ENCODE measurements around the gene HNRNPM.
A peak's percentile ranks its signal among the peaks of the same experiment; 100 is the strongest.

The HNRNPM gene

DNA sequence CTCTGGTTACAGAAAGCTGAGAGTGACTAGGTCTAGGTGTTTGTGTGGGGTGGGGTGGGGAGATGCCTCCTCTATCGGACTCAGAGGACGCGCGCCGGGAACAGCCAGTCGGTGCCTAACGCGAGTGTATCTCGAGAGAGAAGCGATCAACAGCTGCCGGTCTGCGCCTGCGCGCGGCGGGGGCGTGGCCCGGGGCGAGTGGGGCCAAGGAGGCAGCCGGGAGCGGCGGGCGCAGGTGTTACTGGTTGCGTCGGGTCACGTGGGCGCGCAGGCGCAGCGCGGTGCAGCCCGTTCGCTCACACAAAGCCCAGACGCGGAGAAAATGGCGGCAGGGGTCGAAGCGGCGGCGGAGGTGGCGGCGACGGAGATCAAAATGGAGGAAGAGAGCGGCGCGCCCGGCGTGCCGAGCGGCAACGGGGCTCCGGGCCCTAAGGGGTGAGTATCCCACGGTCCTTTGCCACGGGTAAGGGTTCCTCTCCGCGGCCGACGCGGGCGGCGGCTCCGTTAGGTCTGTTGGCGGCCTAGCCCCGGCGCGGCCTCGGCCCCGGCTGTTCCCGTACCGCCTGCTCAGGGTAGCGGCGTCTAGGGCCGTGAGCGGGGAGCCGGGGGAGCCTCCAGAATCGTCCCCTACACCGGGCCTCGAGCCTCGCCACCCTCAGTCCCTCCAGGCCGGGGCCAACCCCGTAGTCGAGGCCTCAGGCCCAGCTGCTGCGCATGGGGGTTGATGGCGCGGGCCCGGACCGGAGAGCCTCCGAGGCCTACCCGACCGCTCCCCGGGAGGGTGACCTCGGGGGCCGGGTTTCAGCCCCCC, at the start of gene HNRNPM:
HNRNPM (plus strand) TSS at position 299 of the 811 bp plus-strand sequence; CDS start at position 323, 24 bp downstream.
- H3K79me2 ChIP-seq (ENCODE audit: insufficient read depth, low read length) = peaks cover 53% of the 10 kb centered on the region
- peak; percentile 91 for ATAC-seq (ENCODE audit: insufficient read depth, low read depth)

GRCh38 chr19:8395621-8396082, 49.1 kb upstream of the HNRNPM start:
- Histone ChIP-seq H3K79me2 (ENCODE audit: insufficient read depth, low read length) (peaks cover 92% of the 10 kb centered on the region), H3K4me1 (ENCODE audit: insufficient read depth, low read length) (peaks cover 17% of the 10 kb centered on the region), H3K9ac (ENCODE audit: low read depth, low read length) (no peak overlapping the region), H3K4me3 (ENCODE audit: low read depth in 1 of 2, low read length in 2 of 2) (no peak overlapping the region), H3K36me3 (ENCODE audit: insufficient read depth, low read length) (peaks cover 23% of the 10 kb centered on the region), H3K27ac (ENCODE audit: low read length) (no peak overlapping the region), H3K9me3 (ENCODE audit: insufficient read depth, low read length, severe bottlenecking) (no peaks in the 10 kb centered on the region), H4K20me1 (ENCODE audit: insufficient read depth, low read length) (peaks cover 86% of the 10 kb centered on the region), H2AFZ (ENCODE audit: low read depth, low read length) (no peak overlapping the region), H3K4me2 (ENCODE audit: insufficient read depth, low read length) (no peak overlapping the region), H3K27me3 (ENCODE audit: insufficient read depth, low read length, poor library complexity) (no peaks in the 10 kb centered on the region)
- DNase-seq (no peak), ATAC-seq (ENCODE audit: insufficient read depth, low read depth) (no peak)
- no peak for TF ChIP-seq EZH2 (IDR thresholded peaks at IDR 0.05; ENCODE audit: borderline replicate concordance, low read depth, low read length, severe bottlenecking)
- TF ChIP-seq CTCF (IDR thresholded peaks at IDR 0.05; ENCODE audit: borderline replicate concordance, extremely low read depth, low read length, poor library complexity, severe bottlenecking) = no peak

More for the DNA sequence above, at the start of gene HNRNPM:
- peak; percentile 100 for DNase-seq
- no peaks in the 10 kb centered on the region for H3K27me3 ChIP-seq (ENCODE audit: insufficient read depth, low read length, poor library complexity)
- peak within 1 kb of the TSS; percentile 77 for H3K4me2 ChIP-seq (ENCODE audit: insufficient read depth, low read length)
- no peaks in the 10 kb centered on the region for H3K9me3 ChIP-seq (ENCODE audit: insufficient read depth, low read length, severe bottlenecking)
- peaks cover 39% of the 10 kb centered on the region for H3K4me1 ChIP-seq (ENCODE audit: insufficient read depth, low read length)
- peak within 1 kb of the TSS; percentile 88 for H2AFZ ChIP-seq (ENCODE audit: low read depth, low read length)
- TF ChIP-seq CTCF (IDR thresholded peaks at IDR 0.05; ENCODE audit: borderline replicate concordance, extremely low read depth, low read length, poor library complexity, severe bottlenecking) = peak; percentile 9
- TF ChIP-seq EZH2 (IDR thresholded peaks at IDR 0.05; ENCODE audit: borderline replicate concordance, low read depth, low read length, severe bottlenecking) = no peak
- peak within 1 kb of the TSS; percentile 90 for H3K27ac ChIP-seq (ENCODE audit: low read length)
- H4K20me1 ChIP-seq (ENCODE audit: insufficient read depth, low read length) = peaks cover 41% of the 10 kb centered on the region
- peak within 1 kb of the TSS; percentile 76 to 90 for H3K4me3 ChIP-seq (ENCODE audit: low read depth in 1 of 2, low read length in 2 of 2)
- H3K9ac ChIP-seq (ENCODE audit: low read depth, low read length) = peak within 1 kb of the TSS; percentile 98
- H3K36me3 ChIP-seq (ENCODE audit: insufficient read depth, low read length) = peaks cover 39% of the 10 kb centered on the region

DNA sequence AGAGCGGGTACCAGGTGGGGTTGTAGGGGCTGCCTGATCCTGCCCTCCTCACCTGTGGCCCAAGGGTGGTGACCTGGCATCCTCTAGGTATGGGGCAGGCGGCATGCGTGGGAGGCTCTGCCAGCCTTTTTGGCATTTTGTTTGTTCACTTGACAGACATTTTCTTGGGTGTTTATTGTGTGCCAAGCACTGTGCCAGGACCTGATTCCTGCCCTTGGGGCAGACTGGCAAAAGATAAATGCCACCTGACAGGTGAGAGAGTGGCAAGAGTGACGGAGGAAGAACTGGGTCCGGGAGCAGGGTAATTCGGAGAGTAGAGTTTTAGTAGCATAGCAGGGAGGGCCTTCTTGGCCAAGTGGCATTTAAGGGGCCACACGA, 48.6 kb upstream of the HNRNPM start:
- no peak overlapping the region for H3K9ac ChIP-seq (ENCODE audit: low read depth, low read length)
- H3K36me3 ChIP-seq (ENCODE audit: insufficient read depth, low read length) = peaks cover 23% of the 10 kb centered on the region

More for the DNA sequence above, 48.6 kb upstream of the HNRNPM start:
- Histone ChIP-seq H2AFZ (ENCODE audit: low read depth, low read length) (no peak overlapping the region), H3K9me3 (ENCODE audit: insufficient read depth, low read length, severe bottlenecking) (no peaks in the 10 kb centered on the region), H3K4me1 (ENCODE audit: insufficient read depth, low read length) (peaks cover 13% of the 10 kb centered on the region), H3K4me3 (ENCODE audit: low read depth in 1 of 2, low read length in 2 of 2) (no peak overlapping the region), H3K27ac (ENCODE audit: low read length) (no peak overlapping the region), H3K4me2 (ENCODE audit: insufficient read depth, low read length) (no peak overlapping the region), H3K79me2 (ENCODE audit: insufficient read depth, low read length) (peaks cover 89% of the 10 kb centered on the region), H3K27me3 (ENCODE audit: insufficient read depth, low read length, poor library complexity) (no peaks in the 10 kb centered on the region), H4K20me1 (ENCODE audit: insufficient read depth, low read length) (peaks cover 82% of the 10 kb centered on the region)
- no peak for TF ChIP-seq CTCF (IDR thresholded peaks at IDR 0.05; ENCODE audit: borderline replicate concordance, extremely low read depth, low read length, poor library complexity, severe bottlenecking)
- no peak for TF ChIP-seq EZH2 (IDR thresholded peaks at IDR 0.05; ENCODE audit: borderline replicate concordance, low read depth, low read length, severe bottlenecking)
- DNase-seq (no peak), ATAC-seq (ENCODE audit: insufficient read depth, low read depth) (no peak)
